D721Med (cell line): Measurements from ENCODE around the gene MGLL.
"Not testable (repeated sequence)": the region's sequence is repeated elsewhere in the genome, so short reads cannot be mapped to it uniquely, and the experiment has no call there.

ENCODE experiments used
- DNase-seq: peaks from one replicate; pipeline ENCODE4 v3.0.0; 2011; ENCODE audit warnings: low spot score; ENCODE audit not compliant: insufficient read length
- FAIRE-seq: peaks from 2 replicates; lab custom pipeline; 2011; peaks lifted over from hg19 to GRCh38; lab: Jason Lieb, UNC
- CTCF ChIP-seq: IDR thresholded peaks from 2 replicates; pipeline ENCODE4 v1.5.1; 2012; ENCODE audit warnings: mild to moderate bottlenecking, control low read depth; ENCODE audit not compliant: insufficient read depth; ENCODE audit errors: missing control alignments

The MGLL gene

GRCh38 chr3:127662001-127662469 lies 160.3 kb downstream of the MGLL start:
- no peak for TF ChIP-seq CTCF
- no peak for DNase-seq
- FAIRE-seq = no peak

- FAIRE-seq = no peak
- DNase-seq = no peak
- TF ChIP-seq CTCF = no peak
Measured at GRCh38 chr3:127661600-127661999, 160.7 kb downstream of the MGLL start.

GRCh38 chr3:127660621-127661251 lies 161.6 kb downstream of the MGLL start:
- DNase-seq = no peak
- TF ChIP-seq CTCF = no peak
- no peak for FAIRE-seq

GRCh38 chr3:127658234-127658633 lies 164.1 kb downstream of the MGLL start:
- DNase-seq (no peak), FAIRE-seq (no peak)
- no peak for TF ChIP-seq CTCF

- TF ChIP-seq CTCF = no peak
- FAIRE-seq = no peak
- DNase-seq = no peak
Measured at GRCh38 chr3:127656906-127657305, 165.4 kb downstream of the MGLL start.

- DNase-seq = no peak
- no peak for TF ChIP-seq CTCF
Measured at GRCh38 chr3:127655641-127656040, 166.7 kb downstream of the MGLL start.

GRCh38 chr3:127654993-127655392 lies 167.3 kb downstream of the MGLL start:
- DNase-seq, FAIRE-seq: not testable (repeated sequence)

More at GRCh38 chr3:127655641-127656040, 166.7 kb downstream of the MGLL start:
- FAIRE-seq = no peak

- TF ChIP-seq CTCF = no peak
- DNase-seq (no peak), FAIRE-seq (no peak)
Measured at GRCh38 chr3:127654374-127654773, 167.9 kb downstream of the MGLL start.
